Hepatocyte (in vitro differentiated cells): Measurements from ENCODE around the gene DIP2C.

Source experiments
- CTCF ChIP-seq: fragments of 200-600 bp; sonication (generic); IDR thresholded peaks from 2 replicates; pipeline ENCODE4 v1.5.1; 2016; ENCODE audit warnings: antibody characterized with exemption, mild to moderate bottlenecking; ENCODE audit not compliant: poor library complexity
- EZH2 ChIP-seq: fragments of 200-600 bp; sonication (generic); IDR thresholded peaks from 2 replicates; pipeline ENCODE4 v1.6.1; 2016; ENCODE audit warnings: antibody characterized with exemption, mild to moderate bottlenecking, borderline replicate concordance
- EZH2phosphoT487 ChIP-seq: fragments of 200-600 bp; sonication (generic); IDR thresholded peaks from one replicate; pipeline ENCODE4 v1.6.1; 2018; ENCODE audit warnings: antibody characterized with exemption, mild to moderate bottlenecking, low read depth, moderate library complexity; ENCODE audit not compliant: unreplicated experiment, severe bottlenecking

- TF ChIP-seq EZH2 = no peak
- no peak for TF ChIP-seq CTCF
- TF ChIP-seq EZH2phosphoT487 = no peak
Measured at GRCh38 chr10:391305-391704, 298.2 kb downstream of the DIP2C start.
